ENCODE data around the gene OST4. TPM values are rescaled to one million over a fixed set of nuclear protein-coding genes. Genes with fewer than 3 reads are reported as not detected.

Gene OST4
- total RNA-seq, 1 experiment from 2014 or later: 258 TPM

GRCh38 chr2:27021253-27022049 lies 50.0 kb downstream of the OST4 start:
- BruUV-seq (replicated peaks): TSS peak; percentile 17
- TF ChIP-seq EZH2phosphoT487 (IDR thresholded peaks at IDR 0.05; ENCODE audit: borderline replicate concordance, low read length): no peak
- TF ChIP-seq EZH2 (IDR thresholded peaks at IDR 0.05; ENCODE audit: low read length, unreplicated experiment): no peak
- TF ChIP-seq CTCF (conservative IDR thresholded peaks at IDR 0.05; ENCODE audit: low read depth, low read length): no peak
- Histone ChIP-seq H3K4me3 (ENCODE audit: low read length) (peak overlapping the region; percentile 17; the same call in 1 of the 2 replicates), H3K27me3 (ENCODE audit: low read length) (no peaks in the 10 kb centered on the region), H4K20me1 (ENCODE audit: low read length) (no peaks in the 10 kb centered on the region), H3K27ac (ENCODE audit: low read length) (peak overlapping the region; percentile 76), H3K9me2 (replicated peaks; ENCODE audit: low read length) (no peaks in the 10 kb centered on the region), H3F3A (ENCODE audit: low read length, unreplicated experiment) (peaks cover 6% of the 10 kb centered on the region), H3K4me2 (ENCODE audit: low read length) (peak overlapping the region; percentile 58), H2AFZ (ENCODE audit: low read length) (no peak overlapping the region), H3K79me2 (ENCODE audit: low read length) (no peaks in the 10 kb centered on the region), H3K9me3 (ENCODE audit: low read length) (no peaks in the 10 kb centered on the region), H3K4me1 (ENCODE audit: insufficient read depth, low read length) (peaks cover 34% of the 10 kb centered on the region), H3K36me3 (ENCODE audit: low read depth, low read length) (peaks cover 5% of the 10 kb centered on the region; the same call in 1 of the 2 replicates), H3K9ac (ENCODE audit: low read length) (peak overlapping the region; percentile 29; the same call in 1 of the 2 replicates)
- DNase-seq (peak; percentile 75), ATAC-seq (peak; percentile 77)
- POLR2A ChIA-PET (ENCODE audit: unreplicated experiment): interaction anchor here (0.7 kb wide), 1 partner anchor 113 kb away, joined by 6 read pairs; the partner anchor contains the start of gene PREB
- intact Hi-C loops (cut with micrococcal nuclease): loop anchor here (2.0 kb wide), 1 partner anchor 29 kb away; the partner anchor contains the start of gene AGBL5
- CTCF ChIA-PET: interaction anchor here (0.6 to 1.2 kb wide), 3 partner anchors 8 to 60 kb away, joined by 3 to 5 read pairs (median 4); no protein-coding TSS in a partner anchor

Other genes starting within 250 kb of the OST4 start
- gene DPYSL5, start 223.5 kb downstream of the OST4 start, total RNA-seq (2014; rRNA removed): not detected in 2 replicates
- 11.9 and 15.6 TPM in 2 replicates for gene MAPRE3, start 101.0 kb downstream of the OST4 start, total RNA-seq (2014; rRNA removed)
- 43.0 and 56.1 TPM in 2 replicates for gene TMEM214, start 38.7 kb downstream of the OST4 start, total RNA-seq (2014; rRNA removed)
- 14.1 and 19.2 TPM in 2 replicates for gene AGBL5, start 20.0 kb downstream of the OST4 start, total RNA-seq (2014; rRNA removed)
- gene EMILIN1, start 7.0 kb upstream of the OST4 start, total RNA-seq (2014; rRNA removed): 0.69 and 0.75 TPM in 2 replicates
- 10.6 and 11.0 TPM in 2 replicates for gene KHK, start 15.1 kb upstream of the OST4 start, total RNA-seq (2014; rRNA removed)
- gene CGREF1, start 47.5 kb upstream of the OST4 start, total RNA-seq (2014; rRNA removed): 18.7 and 22.6 TPM in 2 replicates
- gene ABHD1, start 52.2 kb upstream of the OST4 start, total RNA-seq (2014; rRNA removed): 0.36 TPM in 1 of 2 replicates, not detected in the other
- gene PREB, start 63.0 kb upstream of the OST4 start, total RNA-seq (2014; rRNA removed): 85.6 and 103 TPM in 2 replicates
- gene PRR30, start 67.8 kb upstream of the OST4 start, total RNA-seq (2014; rRNA removed): not detected in 2 replicates
- not detected in 2 replicates for gene TCF23, start 77.3 kb upstream of the OST4 start, total RNA-seq (2014; rRNA removed)
- 111 and 130 TPM in 2 replicates for gene ATRAID, start 140.4 kb upstream of the OST4 start, total RNA-seq (2014; rRNA removed)
- gene SLC5A6, start 140.6 kb upstream of the OST4 start, total RNA-seq (2014; rRNA removed): 46.0 and 48.1 TPM in 2 replicates
- gene CAD, start 145.7 kb upstream of the OST4 start, total RNA-seq (2014; rRNA removed): 85.9 and 121 TPM in 2 replicates
- gene SLC30A3, start 191.4 kb upstream of the OST4 start, total RNA-seq (2014; rRNA removed): 0.36 TPM in 1 of 2 replicates, not detected in the other
- not detected in 2 replicates for gene DNAJC5G, start 203.8 kb upstream of the OST4 start, total RNA-seq (2014; rRNA removed)
- 0.51 and 1.6 TPM in 2 replicates for gene TRIM54, start 210.8 kb upstream of the OST4 start, total RNA-seq (2014; rRNA removed)
- gene UCN, start 236.8 kb upstream of the OST4 start, total RNA-seq (2014; rRNA removed): 0.52 and 3.6 TPM in 2 replicates

Measured in PC-3 (cell line).